SKM-1 treated with dmso at 0.1 percent for 144 hours (cell line): Measurements from ENCODE around the gene ACOT7.
"Not testable (repeated sequence)": the region's sequence is repeated elsewhere in the genome, so short reads cannot be mapped to it uniquely, and the experiment has no call there.

Experiments
- DNase-seq: peaks from one replicate; lab custom pipeline; 2025; ENCODE audit not compliant: unreplicated experiment; lab: John Stamatoyannopoulos, UW

ACOT7 gene

DNA sequence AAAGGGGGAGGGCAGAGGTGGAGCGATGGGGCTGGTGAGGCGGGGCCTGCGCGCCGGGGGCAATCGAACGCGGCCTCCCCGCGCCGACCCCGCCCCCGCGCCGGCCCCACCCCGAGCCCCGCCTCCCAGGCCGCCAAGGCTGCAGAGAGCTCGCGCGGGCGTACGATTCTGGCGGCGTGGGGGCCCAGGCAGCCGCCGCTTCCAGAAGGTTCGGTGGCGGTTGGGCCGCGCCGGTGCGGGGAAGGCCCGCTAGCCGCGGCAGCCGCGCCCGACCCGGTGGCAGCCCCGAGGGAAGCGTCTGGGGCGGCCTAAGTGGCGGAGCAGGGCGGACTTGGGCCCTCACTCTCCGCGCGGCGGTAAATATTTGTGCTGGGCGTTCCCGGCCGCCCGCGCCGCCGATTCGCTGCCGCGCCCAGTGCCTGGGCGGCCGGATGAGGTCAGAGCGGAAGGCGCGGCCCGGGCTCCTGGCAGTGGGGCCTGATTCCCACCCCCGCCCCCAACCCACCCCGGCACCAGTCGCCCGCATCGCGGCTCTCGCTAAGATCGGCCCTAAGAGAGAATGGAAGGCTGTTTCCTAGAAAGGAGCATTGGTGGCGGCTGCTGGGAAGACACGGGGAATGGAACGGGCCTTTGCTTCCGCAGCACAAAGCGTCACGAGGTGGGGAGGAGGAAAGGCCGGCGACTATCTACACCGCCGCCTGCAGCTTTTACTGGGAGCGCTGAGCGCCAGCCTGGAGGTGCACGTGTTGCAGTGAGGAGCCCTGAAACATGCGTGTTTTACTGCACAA is at the start of gene ACOT7:
Gene ACOT7 (minus strand): TSS at position 368 of the 788 bp plus-strand sequence. CDS start 368 bp downstream, outside the sequence.
- peak; percentile 90 for DNase-seq

DNA sequence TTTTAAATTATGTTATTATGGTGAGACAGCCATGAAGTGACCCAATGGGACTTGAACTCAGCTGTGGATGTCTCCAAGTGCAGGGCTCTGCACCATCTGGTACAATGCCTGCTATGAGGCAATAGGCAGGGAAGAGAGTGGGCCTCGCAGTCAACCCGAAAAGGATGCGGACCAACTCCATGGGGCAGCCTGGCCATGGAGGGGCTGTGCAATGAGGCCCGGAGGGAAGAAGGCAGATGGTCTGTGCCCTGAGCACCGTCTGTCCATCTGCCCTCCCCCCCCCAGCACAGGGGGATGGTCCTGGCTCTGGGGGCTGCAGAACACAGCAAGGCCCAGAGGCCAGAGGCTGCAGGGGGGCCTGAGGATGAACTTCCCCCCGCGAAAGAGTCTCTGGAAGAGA is 48.0 kb upstream of the ACOT7 start:
- no peak for DNase-seq

- no peak for DNase-seq
These were observed 46.9 kb upstream of the ACOT7 start for GRCh38 chr1:6440198-6441126.

- DNase-seq = peak; percentile 40
These were observed 44.5 kb upstream of the ACOT7 start for GRCh38 chr1:6438047-6438525.

DNA sequence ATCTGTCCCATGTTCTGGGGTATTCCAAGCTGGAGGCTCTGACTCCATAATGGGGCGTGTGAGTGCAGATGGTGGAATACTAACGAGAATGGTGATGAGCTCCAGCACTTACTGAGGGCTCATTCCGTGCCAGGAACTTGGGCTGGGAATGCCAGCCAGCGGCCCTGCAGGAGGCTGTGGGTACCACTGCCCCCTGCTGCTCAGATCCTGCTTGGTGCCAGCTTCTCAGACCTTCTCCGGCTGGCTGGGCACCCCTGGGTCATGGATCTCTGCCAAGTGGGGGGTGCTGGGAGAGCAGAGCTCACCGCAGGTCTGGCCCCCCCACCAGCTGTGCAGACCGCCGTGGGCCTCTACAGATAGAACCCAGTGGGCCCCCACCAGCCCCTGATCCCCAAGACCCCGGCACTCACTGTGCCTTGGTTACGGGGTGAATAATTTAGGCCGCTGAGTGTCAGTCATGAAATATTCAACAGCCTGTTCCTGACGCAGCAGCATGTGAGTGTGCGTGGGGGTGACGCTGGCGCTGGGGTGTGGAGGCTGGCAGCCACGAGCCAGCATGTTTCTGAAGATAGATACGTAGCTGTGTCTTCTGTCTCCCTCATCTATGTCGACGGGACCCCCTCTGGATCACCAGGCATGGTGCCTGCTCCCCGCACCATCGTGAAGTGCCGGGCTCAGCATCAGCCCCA is 43.6 kb upstream of the ACOT7 start:
- not testable (repeated sequence) for DNase-seq

- not testable (repeated sequence) for DNase-seq
These were observed 42.7 kb upstream of the ACOT7 start for GRCh38 chr1:6436277-6436676.

DNA sequence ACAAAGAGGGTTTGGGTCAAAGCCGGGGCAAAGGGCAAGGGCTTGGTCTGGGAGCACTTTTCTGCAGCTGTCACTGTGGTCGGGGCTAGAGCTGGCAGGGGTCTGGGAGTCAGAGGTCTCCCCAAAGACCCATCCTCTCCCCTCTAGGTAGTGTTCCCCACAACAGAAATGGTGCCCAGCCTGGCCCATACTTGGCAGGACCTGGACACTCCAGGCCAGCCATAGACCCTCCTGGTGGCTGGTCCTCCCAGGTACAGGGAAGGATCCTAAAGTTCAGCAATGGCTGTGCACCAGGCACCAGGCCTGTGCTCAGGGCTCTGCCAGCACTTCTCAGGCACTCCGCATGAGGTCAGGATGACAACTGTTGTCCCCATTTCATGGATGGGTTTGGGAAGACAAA is 42.0 kb upstream of the ACOT7 start:
- no peak for DNase-seq

DNA sequence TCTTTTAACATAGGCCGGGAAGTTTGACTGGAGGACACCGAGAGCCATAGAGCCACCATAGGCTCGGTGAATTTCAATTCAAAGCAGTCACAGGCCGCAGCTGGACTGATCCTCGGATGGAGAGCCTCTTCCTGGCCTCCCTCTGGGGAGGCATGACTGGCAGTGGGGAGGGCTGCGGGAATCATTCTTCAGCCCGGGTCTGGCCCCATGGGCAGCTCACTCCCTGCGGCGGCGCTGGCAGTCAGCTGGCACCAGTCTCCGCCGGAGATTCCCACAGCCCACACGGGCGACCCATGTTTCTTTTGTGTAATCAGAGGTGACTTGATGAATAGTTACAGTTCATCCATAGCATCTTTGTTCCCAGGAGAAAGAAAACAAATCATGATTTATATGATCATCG is 41.6 kb upstream of the ACOT7 start:
- DNase-seq = no peak

DNA sequence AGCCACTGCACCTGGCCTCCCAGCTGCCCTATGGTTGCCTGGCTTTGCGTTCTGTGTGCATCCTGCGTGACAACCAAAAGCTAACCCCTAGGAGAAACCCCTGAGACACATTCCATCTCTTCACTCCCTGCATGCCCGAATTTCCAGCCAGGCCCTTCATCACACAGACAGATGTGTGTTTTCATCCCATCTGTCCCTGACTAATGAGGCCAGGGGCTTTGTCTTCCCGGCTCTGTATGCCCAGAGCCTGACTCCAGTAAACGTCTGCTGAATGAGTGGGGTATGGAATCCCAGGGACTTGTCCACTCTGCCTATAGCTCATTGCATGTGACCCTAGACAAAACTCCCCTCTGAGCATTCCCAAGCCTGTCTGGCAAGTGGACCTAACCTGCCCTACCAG is 40.6 kb upstream of the ACOT7 start:
- no peak for DNase-seq

- not testable (repeated sequence) for DNase-seq
These were observed 38.3 kb upstream of the ACOT7 start for GRCh38 chr1:6431645-6432579.

DNA sequence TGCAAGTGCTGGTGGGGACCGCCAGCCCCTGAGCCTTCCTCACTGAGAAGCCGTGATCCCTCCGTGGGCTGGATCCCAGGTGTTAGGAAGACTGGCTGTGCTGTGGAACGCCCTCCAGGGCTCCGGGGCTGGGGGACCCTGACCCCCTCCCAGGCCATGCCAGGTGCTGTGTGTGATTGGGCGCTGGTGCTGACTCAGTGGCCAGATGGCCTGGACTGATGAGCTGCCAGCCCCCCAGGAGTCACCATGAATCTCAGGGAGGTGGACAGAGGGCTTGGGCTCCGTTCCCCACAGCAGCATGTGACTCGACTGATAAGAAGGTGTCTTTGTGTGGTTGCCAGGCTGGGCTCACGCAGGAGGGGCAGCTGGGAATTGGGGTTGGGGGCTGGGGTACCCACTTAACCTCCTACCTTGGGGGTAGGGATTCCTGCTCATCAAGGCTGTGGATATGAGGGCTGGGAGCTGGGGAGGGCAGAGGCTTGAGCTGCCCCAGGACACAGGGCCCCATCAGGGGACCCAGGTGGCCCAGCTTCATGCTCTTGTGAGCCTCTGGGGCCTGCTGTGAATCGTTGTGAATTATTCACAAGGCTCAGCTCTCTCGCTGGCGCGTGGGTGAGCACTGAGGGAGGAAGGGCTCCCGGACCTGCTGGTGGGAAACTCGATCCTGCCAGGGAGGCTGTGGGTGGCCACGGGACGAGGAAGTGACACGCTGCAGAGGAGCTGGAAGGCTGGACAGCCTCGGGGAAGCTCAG is 36.3 kb upstream of the ACOT7 start:
- DNase-seq = not testable (repeated sequence)

- DNase-seq = not testable (repeated sequence)
These were observed 34.9 kb upstream of the ACOT7 start for GRCh38 chr1:6428453-6428852.

GRCh38 chr1:6427441-6428390 is 34.1 kb upstream of the ACOT7 start:
- no peak for DNase-seq

DNA sequence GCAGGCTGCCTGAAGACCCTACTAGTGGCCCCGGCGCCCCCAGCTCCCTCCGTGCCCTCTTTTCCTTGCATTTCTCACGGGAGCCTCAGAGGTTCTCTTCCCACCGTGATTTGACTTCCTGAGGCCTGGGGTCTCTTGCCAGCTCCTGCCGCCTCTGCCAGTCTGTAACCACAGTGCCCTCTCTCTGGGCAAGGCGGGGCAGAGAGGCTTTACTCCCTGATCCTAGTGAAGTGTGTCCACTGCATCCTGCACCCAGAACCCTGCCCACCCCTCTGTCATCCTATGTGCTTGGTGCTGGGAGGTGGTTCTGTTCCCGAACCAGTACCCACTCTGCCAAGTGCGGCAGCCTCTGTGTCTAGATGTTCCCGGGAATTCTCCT is 33.4 kb upstream of the ACOT7 start:
- DNase-seq = no peak

DNA sequence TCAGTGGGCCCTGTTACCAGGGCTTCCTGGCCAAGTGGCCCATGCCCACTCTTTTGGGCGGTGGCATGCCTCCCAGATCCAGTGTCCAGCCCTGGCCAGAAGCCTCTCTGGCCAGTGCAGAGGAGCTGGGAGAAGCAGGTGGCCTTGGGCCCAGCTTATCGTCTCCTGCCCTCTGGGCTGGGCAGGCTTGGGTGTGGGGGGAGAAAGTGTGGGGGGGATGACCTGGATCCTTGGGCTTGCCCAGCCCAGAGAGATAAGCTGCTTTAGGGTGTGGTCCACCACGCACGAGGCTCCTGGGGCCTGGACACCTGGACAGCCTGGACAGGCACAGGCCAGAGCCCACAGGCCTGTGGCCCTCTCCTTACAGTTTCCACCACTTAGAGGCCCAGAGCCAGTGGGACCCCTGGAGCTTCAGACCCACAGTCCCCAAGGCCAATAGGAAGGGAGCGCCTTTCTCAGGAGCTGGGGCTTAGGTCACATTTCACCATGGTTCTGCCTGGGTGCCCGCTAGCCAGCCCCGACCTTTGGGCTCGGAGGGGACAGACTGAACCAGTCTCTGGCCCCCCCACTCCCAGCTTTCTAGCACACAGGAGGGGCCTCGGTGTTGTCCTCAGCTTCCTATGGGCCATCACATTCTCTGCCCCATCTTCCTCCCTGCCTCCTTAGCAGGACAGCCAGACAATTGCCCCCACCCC is 32.9 kb upstream of the ACOT7 start:
- DNase-seq = no peak

DNA sequence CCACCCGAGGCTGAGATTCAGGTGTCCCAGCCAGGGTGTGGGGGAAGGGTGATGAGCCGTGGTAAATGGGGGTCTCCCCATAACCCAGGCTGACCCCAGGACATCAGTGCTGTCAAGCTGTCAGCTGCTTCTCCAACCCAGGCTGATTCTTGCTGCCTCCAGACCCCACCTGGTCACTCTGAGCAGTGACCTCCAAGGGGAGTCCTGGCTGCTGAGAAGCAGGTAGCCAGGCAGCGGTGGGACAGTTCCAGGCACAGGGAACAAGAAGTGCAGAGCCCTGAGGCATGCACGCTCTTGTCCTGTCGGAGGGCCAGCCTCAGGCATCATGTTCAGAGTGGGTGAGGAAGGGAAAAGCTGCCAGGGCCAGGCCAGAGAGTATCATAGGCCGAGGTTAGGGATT is 32.1 kb upstream of the ACOT7 start:
- DNase-seq = no peak
